B cell (primary cell): ENCODE results near the gene H19.

ENCODE experiments used
- CTCF ChIP-seq: fragments of 200-600 bp; IDR thresholded peaks from one replicate; pipeline ENCODE4 v1.8.0; 2022; ENCODE audit warnings: antibody characterized with exemption, mild to moderate bottlenecking
- EZH2 ChIP-seq: IDR thresholded peaks from 2 replicates; pipeline ENCODE4 v1.6.1; 2012; ENCODE audit warnings: borderline replicate concordance, low read depth, mild to moderate bottlenecking, moderate library complexity, low read length; ENCODE audit not compliant: insufficient read depth, poor library complexity, severe bottlenecking

GRCh38 chr11:1953489-1954266 is 44.0 kb downstream of the H19 start:
- no peak for TF ChIP-seq EZH2
- no peak for TF ChIP-seq CTCF
